ENCODE results near the gene ERP27.
A peak's percentile ranks its signal among the peaks of the same experiment; 100 is the strongest.

ERP27 gene

GRCh38 chr12:14938301-14938700 is at the start of gene ERP27:
ERP27 (minus strand) TSS chr12:14938537; CDS start chr12:14938508, 29 bp downstream.
- no peak for DNase-seq

GRCh38 chr12:14988035-14988434 is 49.7 kb upstream of the ERP27 start:
- no peak for DNase-seq

- DNase-seq = no peak
Measured at GRCh38 chr12:14986449-14986848, 48.1 kb upstream of the ERP27 start.

DNA sequence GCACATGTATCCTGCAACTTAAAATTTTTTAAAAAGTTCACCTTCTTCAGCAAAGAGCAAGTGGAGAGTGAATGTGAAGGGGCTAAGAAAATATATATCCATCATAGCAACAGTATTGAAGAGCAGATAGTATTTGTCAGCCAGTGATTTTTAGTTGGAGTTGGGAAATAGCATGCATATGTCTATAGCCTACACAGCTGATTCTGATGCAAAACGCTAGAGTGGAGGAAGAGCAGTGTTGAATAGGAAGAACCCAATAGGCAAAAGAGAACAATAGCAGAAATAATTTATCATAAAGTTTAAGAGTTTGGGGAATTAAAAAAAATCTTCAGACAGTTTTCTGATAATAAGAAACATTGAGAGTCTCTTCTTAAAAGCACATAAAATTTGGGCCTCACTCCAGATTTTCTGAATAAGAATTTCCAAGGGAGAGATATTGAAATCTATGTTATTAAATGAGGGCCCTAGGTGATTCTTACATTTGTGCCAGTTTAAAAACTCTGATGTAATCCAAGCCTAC is 46.5 kb upstream of the ERP27 start:
- DNase-seq = no peak

DNA sequence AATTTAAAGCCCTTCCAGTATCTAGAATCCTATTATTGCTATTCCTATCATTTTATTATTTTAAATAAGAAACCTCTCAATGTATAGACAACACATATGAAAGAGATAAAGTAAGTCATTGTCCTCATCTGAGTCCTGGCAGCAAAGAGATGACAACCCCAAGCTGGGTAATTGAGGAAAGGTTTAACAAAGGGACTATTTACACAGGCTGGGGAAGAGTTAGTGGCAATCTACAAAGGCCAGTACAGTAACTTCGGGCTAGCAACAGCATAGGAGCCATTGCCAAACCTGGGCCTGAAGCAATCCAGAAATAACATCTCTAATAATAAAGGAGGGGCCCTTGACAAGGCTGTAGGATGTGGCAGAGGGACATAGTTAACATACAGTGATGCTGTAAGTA is 45.7 kb upstream of the ERP27 start:
- DNase-seq = no peak

DNA sequence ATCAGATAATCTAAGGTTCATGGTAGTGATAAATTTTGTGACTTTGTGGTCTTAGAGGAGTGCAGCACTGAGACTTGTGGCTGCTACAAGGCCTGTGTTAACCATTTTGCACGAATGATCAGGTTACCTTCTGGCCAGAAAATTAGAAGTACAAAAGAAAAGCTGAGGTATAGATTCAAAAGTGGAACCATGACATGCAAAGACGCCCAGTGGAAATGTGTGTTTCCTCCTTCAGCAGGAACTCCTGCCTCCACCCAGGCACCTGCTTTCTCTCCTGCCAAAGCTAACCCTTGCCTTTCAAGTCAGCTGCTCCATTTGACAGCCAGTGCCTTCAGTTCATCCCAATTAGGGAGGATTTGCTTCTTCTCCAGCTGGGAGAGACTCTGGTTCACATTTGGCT is 44.7 kb upstream of the ERP27 start:
- no peak for DNase-seq

DNA sequence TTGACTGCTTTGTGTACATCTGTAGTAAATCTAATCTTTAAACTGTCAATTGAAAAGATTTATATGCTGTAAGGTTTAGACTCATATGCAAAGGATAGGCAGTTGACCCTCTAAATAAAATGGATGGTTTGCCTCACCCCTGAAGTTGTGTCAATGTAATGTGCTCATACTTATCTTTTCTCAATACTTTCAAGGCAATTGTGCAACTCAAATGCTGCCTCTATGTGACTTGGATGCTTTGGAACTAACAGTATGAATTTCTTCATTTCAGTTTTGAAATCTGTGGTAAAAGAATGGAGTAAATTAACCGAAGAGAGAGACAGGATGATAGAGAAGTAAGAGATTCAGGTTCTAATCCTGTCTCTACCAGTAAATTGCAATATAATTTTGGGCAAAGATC is 44.2 kb upstream of the ERP27 start:
- no peak for DNase-seq

DNA sequence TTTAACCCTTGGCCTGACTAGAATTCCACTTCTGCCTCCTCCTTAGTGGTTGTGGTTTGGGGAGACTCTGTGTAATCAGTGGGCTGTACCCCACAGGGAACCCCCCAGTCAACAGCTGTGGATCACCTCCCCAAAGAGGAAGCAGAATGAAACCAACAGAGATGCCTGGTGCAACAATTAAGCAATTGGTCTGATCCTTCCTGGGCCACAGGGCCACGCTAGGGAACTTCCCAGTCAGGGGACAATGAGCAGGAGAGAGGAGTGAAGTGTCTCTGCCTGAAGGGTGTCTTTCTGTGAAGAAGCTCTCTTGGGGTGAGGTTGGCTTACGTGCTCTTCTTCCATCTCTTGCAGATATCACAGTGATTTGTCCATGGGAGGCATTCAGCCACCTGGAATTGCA is 42.7 kb upstream of the ERP27 start:
- no peak for DNase-seq

- no peak for DNase-seq
Measured at GRCh38 chr12:14979468-14979867, 41.1 kb upstream of the ERP27 start.

DNA sequence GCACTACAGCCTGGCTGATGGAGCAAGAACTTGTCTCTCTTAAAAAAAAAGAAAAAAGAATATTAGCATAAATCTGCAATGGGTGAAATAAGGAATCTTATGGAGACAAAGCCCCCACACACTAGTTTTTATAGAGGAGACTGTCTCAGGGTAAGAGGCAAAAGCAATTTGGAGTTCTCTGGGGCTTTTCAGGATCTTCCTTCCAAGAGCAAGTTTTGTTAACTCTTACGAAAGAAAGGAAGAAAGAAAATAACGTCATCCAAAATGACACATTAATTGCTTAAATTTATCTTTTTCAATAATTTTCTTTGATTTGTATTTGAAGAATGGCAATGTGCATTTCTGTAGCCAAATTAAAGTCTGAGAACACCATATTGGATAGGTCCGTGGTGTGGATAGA is 38.3 kb upstream of the ERP27 start:
- DNase-seq = no peak

- no peak for DNase-seq
Measured at GRCh38 chr12:14975457-14975856, 37.1 kb upstream of the ERP27 start.

GRCh38 chr12:14974633-14975032 is 36.3 kb upstream of the ERP27 start:
- DNase-seq = no peak

DNA sequence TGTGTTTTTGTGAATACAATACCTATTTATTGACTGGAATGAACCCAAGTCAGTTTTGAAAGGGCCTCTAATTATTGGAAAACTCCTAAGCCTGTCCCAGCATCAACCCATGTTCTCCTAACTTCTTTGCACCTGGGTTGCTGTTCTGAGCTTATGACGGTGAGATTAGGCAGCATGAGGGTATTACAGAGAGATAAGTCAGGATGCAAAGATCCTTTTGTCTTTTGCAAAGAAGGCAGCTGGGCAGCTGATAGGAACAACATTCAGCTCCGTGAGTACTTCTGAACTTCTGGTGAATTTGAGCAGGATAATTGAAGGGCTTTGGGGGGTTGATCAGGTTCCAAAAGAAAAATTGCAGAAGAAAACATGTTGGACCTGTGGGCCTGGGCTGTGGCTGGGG is 34.5 kb upstream of the ERP27 start, which contains the start of gene PDE6H:
Gene PDE6H, plus strand, starts transcription at position 227 of the 400 bp plus-strand sequence. CDS start 4,971 bp downstream, outside the sequence.
- DNase-seq = no peak

- DNase-seq = no peak
Measured at GRCh38 chr12:14970473-14970872, 32.1 kb upstream of the ERP27 start.

- DNase-seq = no peak
Measured at GRCh38 chr12:14968478-14968877, 30.1 kb upstream of the ERP27 start.

DNA sequence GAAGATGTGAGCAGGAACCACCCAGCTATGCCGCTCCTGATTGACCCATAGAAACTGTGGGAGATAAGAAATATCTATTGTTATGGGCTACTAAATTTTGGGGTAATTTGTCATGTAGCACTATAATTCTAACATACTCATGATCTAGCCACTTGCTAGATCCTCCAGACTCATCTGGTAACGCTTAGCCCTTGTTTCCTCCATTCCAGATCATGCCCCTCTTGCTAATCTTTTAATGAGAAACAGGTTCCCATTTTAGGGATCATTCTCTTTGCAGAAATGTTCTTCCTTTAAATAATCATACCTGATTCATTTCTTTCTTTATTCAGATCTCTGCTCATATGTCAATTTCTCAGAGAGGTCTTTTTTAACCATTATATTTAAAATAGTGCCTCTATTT is 26.9 kb upstream of the ERP27 start:
- no peak for DNase-seq

DNA sequence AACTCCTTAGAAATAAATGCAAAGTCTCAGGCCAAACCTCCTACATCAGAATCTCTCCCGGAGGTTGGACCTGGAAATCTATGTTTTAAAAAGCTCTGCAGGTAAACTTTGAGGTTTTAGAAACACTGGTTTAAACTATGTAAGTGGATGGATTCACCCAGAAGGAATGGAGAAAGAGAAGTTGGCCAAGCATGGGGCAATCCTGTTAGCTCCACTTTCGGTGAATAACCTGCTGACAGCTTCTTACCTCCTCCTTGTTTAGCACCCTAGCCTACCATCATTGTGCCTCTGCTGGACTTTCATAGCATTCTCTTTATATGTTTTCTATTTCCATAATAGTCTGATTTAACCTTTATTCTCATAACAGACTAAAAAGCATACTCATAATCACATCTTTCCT is 26.1 kb upstream of the ERP27 start:
- no peak for DNase-seq

DNA sequence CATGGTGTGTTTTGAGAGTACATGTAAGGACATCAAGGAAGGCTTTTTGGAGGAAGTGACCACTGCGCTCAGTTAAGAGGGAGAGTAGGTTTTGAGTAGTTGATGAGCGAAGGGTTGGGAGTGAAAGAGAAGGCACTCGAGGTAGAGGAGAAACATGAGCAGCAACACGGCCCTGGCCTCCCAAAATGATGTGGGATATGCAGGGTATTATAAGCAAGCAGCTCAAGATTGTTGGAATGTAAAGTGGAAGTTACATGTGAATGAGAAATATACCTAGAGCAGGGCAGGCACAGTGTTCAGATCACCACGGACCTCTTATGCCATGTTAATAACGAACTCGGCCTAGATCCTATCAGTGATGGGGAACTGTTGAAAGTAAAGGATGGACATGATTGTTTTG is 25.2 kb upstream of the ERP27 start:
- DNase-seq = no peak

DNA sequence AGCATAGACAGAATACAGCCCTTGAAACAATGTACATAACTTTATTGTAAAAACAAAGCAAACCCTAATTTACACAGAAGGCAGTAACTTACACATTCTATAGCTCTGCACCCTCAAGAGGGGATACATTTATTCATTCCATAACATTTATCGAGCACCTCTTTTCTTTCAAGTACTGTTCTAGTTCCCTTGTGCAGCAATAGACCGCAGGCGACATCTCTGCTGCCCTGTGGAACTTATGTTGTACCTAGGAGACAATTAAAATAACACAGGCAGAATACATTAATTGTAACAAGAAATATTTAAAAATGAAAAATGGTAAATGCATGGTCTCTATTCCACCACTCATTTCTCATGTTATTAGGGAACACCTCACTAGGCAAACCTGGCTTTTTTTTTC is 24.5 kb upstream of the ERP27 start:
- no peak for DNase-seq

DNA sequence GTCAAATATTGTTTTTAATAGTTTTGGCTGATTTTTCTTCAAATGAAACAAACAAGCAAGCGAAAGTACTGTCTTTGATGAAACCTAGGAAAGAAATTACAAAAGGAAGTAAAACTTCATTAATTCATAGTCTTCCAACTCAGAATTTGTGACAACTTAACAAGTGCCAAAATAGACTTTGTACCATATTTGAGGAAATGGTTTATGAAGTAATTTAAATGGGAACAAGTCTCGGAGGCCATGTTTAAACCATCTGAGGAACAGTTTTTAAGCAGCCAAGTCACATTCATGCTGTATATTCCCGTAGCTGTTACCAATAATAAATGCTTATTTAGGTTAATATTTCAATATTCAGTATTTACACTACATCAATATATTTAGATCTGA is 23.8 kb upstream of the ERP27 start:
- DNase-seq = no peak

DNA sequence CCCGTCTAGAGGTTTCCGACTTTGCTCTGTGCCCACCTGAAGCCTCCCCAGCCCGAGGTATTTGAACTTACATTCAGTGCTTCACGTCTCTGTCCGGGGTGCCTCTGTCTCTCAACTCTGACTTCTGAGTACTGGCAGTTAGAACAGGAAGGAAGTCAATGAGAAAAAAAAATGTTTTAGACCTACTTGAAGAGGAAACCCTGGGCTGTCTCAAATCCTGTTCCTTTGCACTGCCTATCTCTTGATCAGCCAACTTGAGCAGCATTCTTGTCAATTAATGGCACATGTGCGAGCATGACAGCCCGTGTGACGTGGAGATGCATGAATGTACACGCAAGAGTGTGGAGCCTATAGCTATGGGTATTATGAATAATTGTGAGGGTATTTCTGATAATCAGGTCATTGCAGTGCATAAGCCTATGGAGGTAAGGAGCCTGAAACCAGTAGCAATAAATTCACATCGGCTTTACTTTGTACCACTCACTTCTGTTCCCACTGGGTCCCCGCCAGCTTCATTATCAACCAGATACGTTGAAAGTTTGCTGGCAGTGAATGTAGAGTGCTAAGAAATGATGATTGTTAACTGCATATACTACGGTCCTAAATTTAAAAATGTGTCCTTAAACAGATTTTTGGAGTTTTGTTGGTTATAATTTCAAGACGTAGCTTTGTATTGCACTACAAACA is 23.3 kb upstream of the ERP27 start, which contains the start of gene ARHGDIB:
Gene ARHGDIB, minus strand, starts transcription at position 136 of the 687 bp plus-strand sequence. CDS start 10,889 bp downstream, outside the sequence.
- peak; percentile 94 for DNase-seq

GRCh38 chr12:14960548-14961465 is 22.5 kb upstream of the ERP27 start:
- DNase-seq = peak; percentile 68

GRCh38 chr12:14959916-14960496 is 21.7 kb upstream of the ERP27 start:
- no peak for DNase-seq

Data from CD4-positive, alpha-beta T cell treated with Interleukin-21 for 1 hour (primary cell).